ENCODE measurements around the gene TBL1X. TPM values are rescaled to one million over a fixed set of nuclear protein-coding genes. Genes with fewer than 3 reads are reported as not detected.

Gene TBL1X
- 47.0 TPM for polyA plus RNA-seq (2013, experiment 1 of 2)
- polyA plus RNA-seq (2013, experiment 2 of 2), result 46.6 TPM

- Histone ChIP-seq H2AFZ (ENCODE audit: low read length) (peak within 1 kb of the TSS; percentile 80), H2AK5ac (ENCODE audit: low read depth, low read length) (no peak within 1 kb of the TSS), H3K9ac (ENCODE audit: low read depth, low read length, poor library complexity) (peak within 1 kb of the TSS; percentile 81), H2BK120ac (ENCODE audit: low read depth, low read length) (no peak within 1 kb of the TSS), H2BK15ac (ENCODE audit: low read length) (no peak within 1 kb of the TSS), H3K79me1 (ENCODE audit: low read depth, low read length) (no peaks in the 10 kb centered on the region), H3K14ac (ENCODE audit: low read length) (no peak within 1 kb of the TSS), H2BK5ac (ENCODE audit: low read length) (peak within 1 kb of the TSS; percentile 53), H3K4me3 (ENCODE audit: low read length in 2 of 2) (peak within 1 kb of the TSS; percentile 51 to 86), H3K27me3 (ENCODE audit: control insufficient read depth in 3 of 3, insufficient read depth in 3 of 3, low read depth in 1 of 3, low read length in 3 of 3) (no peaks in the 10 kb centered on the region), H3K4me1 (ENCODE audit: control insufficient read depth in 2 of 2, insufficient read depth in 1 of 2, low read depth in 1 of 2, low read length in 2 of 2) (peaks cover 5 to 8% of the 10 kb centered on the region in 2 donors), H2BK12ac (ENCODE audit: low read length) (no peak within 1 kb of the TSS), H3K9me3 (replicated peaks in 1 of 2; ENCODE audit: control insufficient read depth in 2 of 2, insufficient read depth in 1 of 2, low read depth in 1 of 2, low read length in 2 of 2) (no peaks in the 10 kb centered on the region), H4K91ac (ENCODE audit: low read depth, low read length, poor library complexity) (no peak within 1 kb of the TSS), H3K4me2 (ENCODE audit: insufficient read depth, low read length, poor library complexity, severe bottlenecking) (peak within 1 kb of the TSS; percentile 56), H3K36me3 (replicated peaks in 1 of 2; ENCODE audit: control insufficient read depth in 2 of 2, insufficient read depth in 2 of 2, low read length in 2 of 2) (peaks cover 0 to 6% of the 10 kb centered on the region in 2 donors), H3K18ac (ENCODE audit: low read length) (peak within 1 kb of the TSS; percentile 80), H4K8ac (ENCODE audit: low read depth, low read length) (no peak within 1 kb of the TSS), H3K27ac (replicated peaks; ENCODE audit: low read length) (peak within 1 kb of the TSS; percentile 42), H3K4ac (ENCODE audit: low read length) (no peak within 1 kb of the TSS), H3K23ac (ENCODE audit: low read depth, low read length, poor library complexity) (peak within 1 kb of the TSS; percentile 31)
- WGBS, 2 donors (ENCODE audit: extremely low coverage in 2 of 2, insufficient read length in 2 of 2, insufficient replicate concordance in 1 of 2), result no CpG with 5 or more reads among the region's 99 CpGs
- DNase-seq (ENCODE audit: low spot score), result peak; percentile 29
Measured at GRCh38 chrX:9464435-9465371, at the start of gene TBL1X. TSS of gene TBL1X (plus strand) at chrX:9465058. CDS start at chrX:9653587, 188,529 bp downstream.

DNA sequence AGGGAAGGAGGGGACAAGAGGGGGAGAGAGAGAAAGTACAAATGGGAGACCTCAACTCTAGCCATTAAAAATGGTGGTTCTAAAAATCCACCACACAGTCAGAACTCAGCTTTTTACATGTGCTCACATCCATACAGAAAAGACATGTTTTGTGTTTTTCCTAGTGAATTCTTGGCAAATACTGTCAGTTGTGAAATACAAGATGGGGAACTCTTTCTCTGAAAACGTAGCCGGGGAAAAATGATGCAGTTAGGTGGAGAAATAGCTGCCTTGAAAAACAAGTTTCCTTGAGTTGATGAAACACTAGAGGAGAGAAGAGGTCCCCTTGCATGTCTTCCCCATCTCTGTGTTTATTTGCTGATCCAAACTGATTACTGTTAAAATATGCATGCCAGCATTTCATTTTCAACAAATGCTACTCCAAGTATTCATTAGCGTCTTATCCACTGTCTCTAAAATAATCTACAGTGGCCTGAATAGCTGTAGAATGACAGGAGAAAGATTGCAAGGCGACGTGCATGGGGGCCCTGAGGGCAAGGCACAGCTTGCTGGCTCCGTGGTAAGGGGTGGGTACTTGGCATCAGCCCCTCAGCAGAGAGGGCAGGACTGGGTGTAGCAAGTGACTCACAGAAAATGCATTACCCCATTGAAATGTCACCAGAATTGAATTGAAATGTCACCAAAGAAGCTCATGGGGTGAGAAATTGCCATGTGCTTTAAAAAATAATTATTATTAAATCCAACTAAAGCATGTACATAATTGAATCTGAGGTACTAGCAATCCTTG lies 48.1 kb upstream of the TBL1X start:
- WGBS, 2 donors (ENCODE audit: extremely low coverage in 2 of 2, insufficient read length in 2 of 2, insufficient replicate concordance in 1 of 2), result no CpG with 5 or more reads among the region's 6 CpGs

DNA sequence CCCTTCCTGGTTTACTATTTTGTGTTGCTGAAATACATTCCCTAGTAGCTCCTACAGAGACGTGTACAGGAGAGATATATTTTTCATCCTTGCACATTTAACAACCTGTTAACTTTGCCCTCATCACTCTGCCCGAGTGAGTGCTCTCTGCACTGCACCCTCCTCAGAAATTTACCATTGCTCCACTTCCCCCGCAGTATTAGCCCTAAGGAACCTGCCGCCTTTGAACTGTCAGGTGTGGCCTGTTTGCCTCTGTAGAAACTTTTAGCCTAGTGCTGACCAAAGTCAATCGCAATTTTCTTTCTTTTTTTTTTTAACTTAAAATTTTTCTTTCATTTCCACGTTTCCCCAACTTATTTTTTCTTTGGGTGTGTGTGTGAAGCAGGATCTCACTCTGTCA lies 46.6 kb upstream of the TBL1X start:
- Histone ChIP-seq H3K4ac (ENCODE audit: low read length) (no peak overlapping the region), H2AFZ (ENCODE audit: low read length) (no peak overlapping the region)
- 100% methylated on average over 1 of the region's 6 CpGs; no CpG with 5 or more reads in 1 of the 2 donors for WGBS, 2 donors (ENCODE audit: extremely low coverage in 2 of 2, insufficient read length in 2 of 2, insufficient replicate concordance in 1 of 2)

More for the DNA sequence above, 48.1 kb upstream of the TBL1X start:
- Histone ChIP-seq H3K4me3 (ENCODE audit: low read length in 2 of 2) (no peak overlapping the region), H2AFZ (ENCODE audit: low read length) (no peak overlapping the region), H3K4me1 (ENCODE audit: control insufficient read depth in 2 of 2, insufficient read depth in 1 of 2, low read depth in 1 of 2, low read length in 2 of 2) (peaks cover 0 to 6% of the 10 kb centered on the region in 2 donors), H3K18ac (ENCODE audit: low read length) (no peak overlapping the region), H4K8ac (ENCODE audit: low read depth, low read length) (no peak overlapping the region), H3K4ac (ENCODE audit: low read length) (no peak overlapping the region), H3K4me2 (ENCODE audit: insufficient read depth, low read length, poor library complexity, severe bottlenecking) (no peak overlapping the region), H3K14ac (ENCODE audit: low read length) (no peak overlapping the region), H3K9ac (ENCODE audit: low read depth, low read length, poor library complexity) (no peak overlapping the region), H3K79me1 (ENCODE audit: low read depth, low read length) (no peaks in the 10 kb centered on the region), H2BK12ac (ENCODE audit: low read length) (no peak overlapping the region), H2BK15ac (ENCODE audit: low read length) (no peak overlapping the region), H4K91ac (ENCODE audit: low read depth, low read length, poor library complexity) (no peak overlapping the region), H2AK5ac (ENCODE audit: low read depth, low read length) (no peak overlapping the region), H2BK5ac (ENCODE audit: low read length) (no peak overlapping the region), H3K23ac (ENCODE audit: low read depth, low read length, poor library complexity) (no peak overlapping the region), H3K9me3 (replicated peaks in 1 of 2; ENCODE audit: control insufficient read depth in 2 of 2, insufficient read depth in 1 of 2, low read depth in 1 of 2, low read length in 2 of 2) (no peaks in the 10 kb centered on the region), H3K27me3 (ENCODE audit: control insufficient read depth in 3 of 3, insufficient read depth in 3 of 3, low read depth in 1 of 3, low read length in 3 of 3) (no peaks in the 10 kb centered on the region), H3K36me3 (replicated peaks in 1 of 2; ENCODE audit: control insufficient read depth in 2 of 2, insufficient read depth in 2 of 2, low read length in 2 of 2) (no peaks in the 10 kb centered on the region), H2BK120ac (ENCODE audit: low read depth, low read length) (no peak overlapping the region), H3K27ac (replicated peaks; ENCODE audit: low read length) (no peak overlapping the region)
- DNase-seq (ENCODE audit: low spot score), result no peak

More for the DNA sequence above, 46.6 kb upstream of the TBL1X start:
- DNase-seq (ENCODE audit: low spot score), result no peak
- H3K9ac ChIP-seq (ENCODE audit: low read depth, low read length, poor library complexity), result no peak overlapping the region
- H3K4me2 ChIP-seq (ENCODE audit: insufficient read depth, low read length, poor library complexity, severe bottlenecking), result no peak overlapping the region
- no peak overlapping the region for H2BK12ac ChIP-seq (ENCODE audit: low read length)
- no peak overlapping the region for H3K23ac ChIP-seq (ENCODE audit: low read depth, low read length, poor library complexity)
- no peak overlapping the region for H3K4me3 ChIP-seq (ENCODE audit: low read length in 2 of 2)
- peaks cover 0 to 6% of the 10 kb centered on the region in 2 donors for H3K4me1 ChIP-seq (ENCODE audit: control insufficient read depth in 2 of 2, insufficient read depth in 1 of 2, low read depth in 1 of 2, low read length in 2 of 2)
- no peaks in the 10 kb centered on the region for H3K36me3 ChIP-seq (replicated peaks in 1 of 2; ENCODE audit: control insufficient read depth in 2 of 2, insufficient read depth in 2 of 2, low read length in 2 of 2)
- H2BK5ac ChIP-seq (ENCODE audit: low read length), result no peak overlapping the region
- no peaks in the 10 kb centered on the region for H3K27me3 ChIP-seq (ENCODE audit: control insufficient read depth in 3 of 3, insufficient read depth in 3 of 3, low read depth in 1 of 3, low read length in 3 of 3)
- H2BK15ac ChIP-seq (ENCODE audit: low read length), result no peak overlapping the region
- no peak overlapping the region for H3K27ac ChIP-seq (replicated peaks; ENCODE audit: low read length)
- H3K14ac ChIP-seq (ENCODE audit: low read length), result no peak overlapping the region
- H3K79me1 ChIP-seq (ENCODE audit: low read depth, low read length), result no peaks in the 10 kb centered on the region
- no peak overlapping the region for H2AK5ac ChIP-seq (ENCODE audit: low read depth, low read length)
- H2BK120ac ChIP-seq (ENCODE audit: low read depth, low read length), result no peak overlapping the region
- H4K8ac ChIP-seq (ENCODE audit: low read depth, low read length), result no peak overlapping the region
- H4K91ac ChIP-seq (ENCODE audit: low read depth, low read length, poor library complexity), result no peak overlapping the region
- H3K18ac ChIP-seq (ENCODE audit: low read length), result no peak overlapping the region
- H3K9me3 ChIP-seq (replicated peaks in 1 of 2; ENCODE audit: control insufficient read depth in 2 of 2, insufficient read depth in 1 of 2, low read depth in 1 of 2, low read length in 2 of 2), result no peaks in the 10 kb centered on the region

Data from neuronal stem cell (in vitro differentiated cells).